Measurements from ENCODE around the gene MTMR1.
A peak's percentile ranks its signal among the peaks of the same experiment; 100 is the strongest.

The MTMR1 gene

DNA sequence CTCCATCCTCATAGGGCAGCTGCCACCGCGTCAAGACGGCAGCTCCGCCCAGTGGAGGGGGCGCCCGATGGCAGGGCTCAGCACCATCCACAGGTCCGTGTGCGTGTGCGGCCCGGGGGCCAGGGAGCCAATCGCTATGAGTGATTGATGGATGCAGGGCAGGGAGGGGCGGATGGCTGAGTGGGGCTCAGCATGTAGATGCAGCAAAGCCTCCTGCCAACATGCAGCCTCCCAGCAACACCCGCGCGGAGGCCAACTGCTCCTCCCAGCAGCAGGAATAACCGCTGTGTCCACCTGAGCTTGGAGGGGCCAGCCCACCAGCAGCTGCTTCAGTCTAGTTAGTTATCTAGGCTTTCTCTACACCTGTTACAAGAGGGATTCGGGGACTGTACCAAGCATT is 77.4 kb downstream of the MTMR1 start:
- H3K4me3 ChIP-seq (ENCODE audit: low read depth, low read length) = no peak overlapping the region
- TF ChIP-seq CTCF (IDR thresholded peaks at IDR 0.05; ENCODE audit: low read depth, low read length) = no peak

DNA sequence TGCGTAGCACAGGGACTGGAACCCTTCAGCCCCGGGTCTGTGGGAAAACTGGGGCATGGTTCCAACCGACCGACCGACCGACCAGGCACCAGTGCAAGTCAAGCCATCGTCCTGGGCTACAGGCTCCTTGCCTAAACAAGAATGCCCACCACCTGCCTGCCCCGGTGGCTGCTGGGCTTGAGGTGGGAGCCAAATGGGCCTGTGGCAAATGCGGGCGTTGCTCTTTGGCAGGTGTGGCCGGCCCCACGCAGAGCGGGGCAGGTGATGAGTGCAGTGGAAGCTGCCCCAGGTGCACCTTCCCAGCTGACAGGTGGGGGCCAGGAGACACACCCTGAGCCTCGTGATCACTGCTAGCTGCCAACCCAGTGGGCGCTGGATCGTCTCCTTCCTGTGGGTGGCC is 77.9 kb downstream of the MTMR1 start:
- H3K4me3 ChIP-seq (ENCODE audit: low read depth, low read length) = no peak overlapping the region
- TF ChIP-seq CTCF (IDR thresholded peaks at IDR 0.05; ENCODE audit: low read depth, low read length) = no peak

DNA sequence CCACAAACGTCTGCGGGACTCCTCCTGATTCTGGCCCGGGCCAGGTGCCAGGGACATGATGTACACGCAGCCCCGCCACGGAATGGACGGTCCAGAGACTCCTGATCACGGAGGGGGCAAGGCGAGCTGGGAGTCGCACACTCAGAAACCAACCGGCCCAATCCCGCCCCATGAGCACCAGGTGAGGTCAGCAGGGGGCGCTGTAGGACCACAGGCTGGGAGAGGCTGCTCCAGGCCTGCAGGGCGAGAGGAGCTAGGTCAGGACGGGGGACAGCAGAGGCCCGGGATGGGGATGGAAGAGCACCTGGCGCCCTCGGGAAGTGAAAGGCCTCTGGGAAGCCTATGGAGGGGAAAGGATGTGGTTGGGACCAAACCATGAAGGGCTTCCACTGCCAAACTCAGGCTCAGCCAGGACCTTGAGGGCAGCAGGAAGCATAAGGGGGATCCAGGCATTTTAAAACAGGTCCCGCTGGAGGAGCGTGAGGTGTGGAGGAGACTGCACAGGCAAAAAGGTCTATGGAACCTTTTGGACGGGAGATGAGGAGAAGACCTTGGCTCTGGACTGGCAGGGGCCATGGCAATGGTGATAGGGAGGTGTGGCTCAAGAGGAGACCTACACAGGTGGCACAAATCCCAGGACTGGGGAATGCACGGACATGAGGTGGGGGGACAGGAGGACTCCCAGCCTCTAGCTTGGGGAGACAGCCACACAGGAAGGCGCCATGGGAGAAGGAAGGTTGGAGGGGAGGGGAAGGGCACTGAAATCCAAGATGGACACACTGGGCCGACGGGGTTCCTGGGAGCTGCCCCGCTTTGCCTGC is 79.2 kb downstream of the MTMR1 start:
- H3K4me3 ChIP-seq (ENCODE audit: low read depth, low read length) = no peak overlapping the region
- peak; percentile 73 for TF ChIP-seq CTCF (IDR thresholded peaks at IDR 0.05; ENCODE audit: low read depth, low read length)

GRCh38 chrX:150773117-150773516 is 79.9 kb downstream of the MTMR1 start:
- no peak for TF ChIP-seq CTCF (IDR thresholded peaks at IDR 0.05; ENCODE audit: low read depth, low read length)
- H3K4me3 ChIP-seq (ENCODE audit: low read depth, low read length) = no peak overlapping the region

- TF ChIP-seq CTCF (IDR thresholded peaks at IDR 0.05; ENCODE audit: low read depth, low read length) = no peak
- no peak overlapping the region for H3K4me3 ChIP-seq (ENCODE audit: low read depth, low read length)
These were observed 80.4 kb downstream of the MTMR1 start for GRCh38 chrX:150773634-150774033.

- TF ChIP-seq CTCF (IDR thresholded peaks at IDR 0.05; ENCODE audit: low read depth, low read length) = no peak
- no peak overlapping the region for H3K4me3 ChIP-seq (ENCODE audit: low read depth, low read length)
These were observed 81.8 kb downstream of the MTMR1 start for GRCh38 chrX:150774798-150775568.

All from WI38 (cell line).